ENCODE data around the gene DIRAS1.
"Not testable (repeated sequence)": the region's sequence is repeated elsewhere in the genome, so short reads cannot be mapped to it uniquely, and the experiment has no call there.

The DIRAS1 gene

DNA sequence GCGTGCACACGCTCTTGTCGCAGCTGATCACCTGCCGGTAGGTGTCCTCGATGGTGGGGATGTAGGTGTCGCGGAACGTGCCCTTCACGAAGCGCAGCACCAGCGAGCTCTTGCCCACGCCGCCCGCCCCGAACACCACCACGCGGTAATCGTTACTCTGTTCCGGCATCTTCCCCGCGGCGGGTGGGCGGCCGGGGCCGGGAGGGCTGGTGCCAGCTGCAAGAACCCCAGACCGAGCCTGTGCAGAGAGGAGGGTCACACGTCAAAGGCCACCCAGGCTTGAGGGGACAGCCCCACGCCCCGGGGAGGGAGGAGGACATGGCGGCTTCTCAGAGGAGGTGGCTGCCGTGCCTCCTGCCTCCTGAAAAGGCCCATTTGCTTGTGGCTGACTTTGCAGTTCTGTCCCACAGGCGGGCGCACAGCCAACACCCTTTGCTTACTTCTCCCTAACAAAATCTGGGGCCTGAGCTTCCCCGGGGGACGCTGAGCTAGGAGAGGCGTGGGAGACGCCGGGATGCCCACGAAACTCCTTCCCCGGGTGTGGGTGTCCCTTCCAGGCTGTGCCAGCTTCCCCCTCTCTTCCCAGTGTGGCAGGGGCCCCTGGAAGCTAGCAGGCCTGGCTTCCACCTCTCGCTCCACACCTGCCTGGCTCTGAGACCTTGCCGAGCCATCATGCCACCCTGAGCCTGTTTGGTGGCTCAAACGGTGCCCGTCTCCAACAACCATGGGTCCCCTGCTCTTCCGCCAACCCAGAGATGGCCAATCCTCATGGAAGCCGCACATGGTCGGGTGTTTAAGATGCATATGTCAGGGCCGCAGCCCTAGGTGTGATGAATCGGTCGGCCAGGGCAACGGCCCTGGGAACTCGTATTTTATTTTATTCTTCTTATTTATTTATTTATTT, 3.3 kb downstream of the DIRAS1 start:
- intact Hi-C loops (cut with DNase I) = no loop called here
- DNase-seq = peak in 2 of 42 donors; percentile 35 to 44

DNA sequence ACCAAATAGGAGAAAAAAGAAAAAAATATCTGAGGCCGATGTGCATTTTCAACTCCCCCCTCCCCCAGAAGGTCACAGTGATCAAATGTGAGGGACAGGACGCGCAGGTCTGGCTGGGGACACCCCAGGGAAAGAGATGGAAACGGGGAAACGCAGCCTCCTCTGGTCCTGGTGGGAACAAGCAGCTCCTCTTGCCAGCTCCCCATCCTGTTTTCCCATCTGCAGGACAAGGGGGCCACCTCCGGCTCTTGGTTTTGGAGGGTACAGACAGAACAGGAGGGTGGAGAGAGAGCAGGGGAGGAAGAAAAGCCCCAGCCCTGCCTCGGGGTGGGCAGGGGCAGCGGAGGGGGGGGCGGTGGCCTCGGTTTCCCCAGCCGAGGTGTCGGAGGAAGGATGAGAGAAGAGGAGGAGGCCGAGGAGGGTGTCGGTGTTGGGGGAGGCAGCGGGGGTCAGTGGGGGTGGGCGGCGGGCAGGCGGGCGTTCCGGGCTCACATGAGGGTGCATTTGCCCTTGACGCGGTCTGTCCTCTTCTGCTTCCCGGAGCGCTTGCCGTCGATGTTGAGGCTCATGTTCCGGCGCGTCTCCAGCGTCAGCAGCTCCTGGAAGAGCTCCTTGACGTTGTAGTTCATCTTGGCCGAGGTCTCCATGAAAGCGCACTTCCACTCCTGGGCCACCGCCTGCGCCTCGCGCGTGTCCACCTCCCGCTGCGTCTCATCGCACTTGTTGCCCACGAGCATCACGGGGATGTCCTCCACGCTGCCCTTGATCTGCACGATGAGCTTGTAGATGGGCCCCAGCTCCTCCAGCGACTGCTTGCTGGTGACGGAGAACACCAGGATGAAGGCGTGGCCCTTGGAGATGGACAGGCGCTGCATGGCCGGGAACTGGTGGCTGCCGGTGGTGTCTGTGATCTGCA, 4.2 kb downstream of the DIRAS1 start:
- intact Hi-C loops (cut with DNase I) = no loop called here
- no peak for DNase-seq

DNA sequence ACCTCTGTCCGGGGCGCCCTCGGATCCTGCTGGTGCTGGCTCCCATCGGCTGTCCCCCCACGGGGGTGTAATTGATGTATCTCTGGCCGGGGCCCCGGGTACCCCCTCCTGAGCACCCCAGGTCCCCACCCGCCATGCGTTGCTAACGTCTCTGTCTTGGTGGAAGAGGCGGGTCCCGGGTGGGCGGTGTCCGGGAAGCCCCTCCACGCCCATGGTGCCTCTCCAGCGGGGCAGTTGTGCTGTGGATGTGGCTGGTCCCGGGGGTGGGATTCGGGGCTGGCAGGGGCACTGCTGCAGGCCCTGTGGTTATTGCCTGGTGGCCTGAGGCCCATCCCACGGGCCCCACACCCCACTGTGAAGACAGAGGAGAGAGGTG, 4.9 kb downstream of the DIRAS1 start:
- intact Hi-C loops (cut with DNase I) = no loop called here

DNA sequence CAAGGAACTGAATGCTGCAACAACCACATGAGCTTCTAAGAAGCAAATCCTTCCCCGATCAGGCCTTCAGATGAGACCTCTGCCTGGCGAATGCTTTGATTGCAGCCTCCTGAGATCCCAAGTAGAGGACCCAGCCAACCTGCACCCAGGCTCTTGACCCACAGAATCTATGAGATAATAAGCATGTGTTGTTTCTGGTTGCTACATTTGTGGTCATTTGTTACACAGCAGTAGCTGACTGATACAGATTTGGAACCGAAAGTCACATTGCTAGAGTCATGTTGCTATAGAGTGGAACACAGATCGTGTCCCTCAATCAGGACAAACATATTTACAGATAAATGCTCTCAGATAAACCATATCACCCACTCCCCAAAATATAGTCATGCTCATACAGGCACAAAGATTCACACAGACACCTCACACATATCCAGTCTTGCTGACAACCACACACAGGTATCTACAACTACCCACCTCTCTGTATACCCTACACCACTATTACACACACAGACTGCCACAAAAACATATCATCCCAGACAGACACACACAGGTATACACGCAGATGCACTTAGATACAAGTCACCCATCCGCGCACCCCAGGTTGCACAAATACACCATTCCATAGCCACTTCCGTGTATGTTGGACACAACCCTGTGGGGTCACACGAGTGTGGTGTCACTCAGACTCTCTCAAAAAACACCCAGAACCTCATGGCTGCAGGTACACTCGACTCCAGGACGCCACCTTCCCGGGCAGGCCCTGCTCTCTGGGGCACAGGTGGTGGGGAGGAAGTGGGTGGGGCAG, 5.5 kb downstream of the DIRAS1 start:
- no peak for DNase-seq
- intact Hi-C loops (cut with DNase I) = no loop called here

More for the DNA sequence above, 4.9 kb downstream of the DIRAS1 start:
- no peak for DNase-seq

DNA sequence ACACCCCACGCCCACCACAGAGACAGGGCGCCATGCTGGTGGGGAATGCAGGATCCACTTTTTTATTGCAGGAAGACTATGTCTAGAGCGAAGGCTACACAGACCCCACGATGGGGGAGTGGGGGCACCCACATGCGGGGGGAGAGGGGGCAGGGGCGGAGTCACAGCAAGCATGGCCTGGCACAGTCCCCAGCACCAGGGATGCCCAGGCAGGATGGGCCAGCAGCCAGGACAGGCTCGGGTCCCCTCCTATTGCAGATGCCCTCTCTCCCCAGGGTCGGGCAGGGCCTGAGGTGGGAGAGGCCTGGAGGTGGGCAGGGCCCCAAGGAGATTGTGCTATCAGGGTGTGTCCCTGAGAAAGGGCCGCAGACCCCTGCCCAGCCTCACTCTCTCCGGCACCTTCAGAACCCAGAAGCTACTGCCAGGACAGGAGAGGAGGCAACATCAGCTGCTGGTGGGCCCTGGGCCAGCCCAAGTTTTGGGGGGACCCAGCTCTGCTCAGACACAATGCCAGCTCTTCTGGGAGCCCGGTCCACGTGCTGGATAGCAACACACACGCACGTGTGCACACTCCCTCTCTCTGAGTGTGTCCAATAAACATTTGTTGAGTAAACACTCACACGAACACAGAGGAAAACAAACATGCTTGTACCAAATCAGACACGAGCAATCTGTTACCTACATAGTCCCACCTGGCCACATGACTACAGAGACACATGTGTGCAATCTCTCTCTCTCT, 6.5 kb downstream of the DIRAS1 start:
- no peak for DNase-seq
- intact Hi-C loops (cut with DNase I) = no loop called here

DNA sequence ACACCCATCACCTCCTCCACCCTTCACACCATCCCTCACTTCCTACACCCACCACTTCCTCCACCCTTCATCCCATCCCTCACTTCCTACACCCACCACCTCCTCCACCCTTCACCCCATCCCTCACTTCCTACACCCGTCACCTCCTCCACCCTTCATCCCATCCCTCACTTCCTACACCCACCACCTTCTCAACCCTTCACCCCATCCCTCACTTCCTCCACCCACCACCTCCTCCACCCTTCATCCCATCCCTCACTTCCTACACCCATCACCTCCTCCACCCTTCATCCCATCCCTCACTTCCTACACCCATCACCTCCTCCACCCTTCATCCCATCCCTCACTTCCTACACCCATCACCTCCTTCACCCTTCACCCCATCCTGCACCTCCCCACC, 7.1 kb downstream of the DIRAS1 start:
- intact Hi-C loops (cut with DNase I); DNase-seq: not testable (repeated sequence)

DNA sequence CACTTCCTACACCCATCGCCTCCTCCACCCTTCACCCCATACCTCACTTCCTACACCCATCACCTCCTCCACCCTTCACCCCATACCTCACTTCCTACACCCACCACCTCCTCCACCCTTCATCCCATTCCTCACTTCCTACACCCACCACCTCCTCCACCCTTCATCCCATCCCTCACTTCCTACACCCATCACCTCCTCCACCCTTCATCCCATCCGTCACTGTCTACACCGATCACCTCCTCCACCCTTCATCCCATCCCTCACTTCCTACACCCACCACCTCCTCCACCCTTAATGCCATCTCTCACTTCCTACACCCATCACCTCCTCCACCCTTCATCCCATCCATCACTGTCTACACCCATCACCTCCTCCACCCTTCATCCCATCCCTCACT, 8.0 kb downstream of the DIRAS1 start:
- DNase-seq; intact Hi-C loops (cut with DNase I): not testable (repeated sequence)

DNA sequence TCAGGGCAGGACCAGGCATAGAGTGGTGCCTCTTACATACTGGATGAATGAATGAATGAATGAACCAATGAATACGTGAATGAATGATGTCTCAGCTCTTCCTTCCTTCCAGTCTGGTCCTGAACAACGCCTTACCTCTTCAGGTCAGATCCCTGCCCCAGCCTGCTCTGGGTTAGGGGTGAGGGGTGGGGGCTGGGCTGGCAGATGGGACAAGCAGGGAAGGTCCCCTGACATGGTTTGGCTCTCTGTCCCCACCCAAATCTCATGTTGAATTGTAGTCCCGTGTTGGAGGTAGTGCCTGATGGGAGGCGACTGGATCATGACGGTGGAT, 9.3 kb downstream of the DIRAS1 start:
- intact Hi-C loops (cut with DNase I) = no loop called here
- no peak for DNase-seq

DNA sequence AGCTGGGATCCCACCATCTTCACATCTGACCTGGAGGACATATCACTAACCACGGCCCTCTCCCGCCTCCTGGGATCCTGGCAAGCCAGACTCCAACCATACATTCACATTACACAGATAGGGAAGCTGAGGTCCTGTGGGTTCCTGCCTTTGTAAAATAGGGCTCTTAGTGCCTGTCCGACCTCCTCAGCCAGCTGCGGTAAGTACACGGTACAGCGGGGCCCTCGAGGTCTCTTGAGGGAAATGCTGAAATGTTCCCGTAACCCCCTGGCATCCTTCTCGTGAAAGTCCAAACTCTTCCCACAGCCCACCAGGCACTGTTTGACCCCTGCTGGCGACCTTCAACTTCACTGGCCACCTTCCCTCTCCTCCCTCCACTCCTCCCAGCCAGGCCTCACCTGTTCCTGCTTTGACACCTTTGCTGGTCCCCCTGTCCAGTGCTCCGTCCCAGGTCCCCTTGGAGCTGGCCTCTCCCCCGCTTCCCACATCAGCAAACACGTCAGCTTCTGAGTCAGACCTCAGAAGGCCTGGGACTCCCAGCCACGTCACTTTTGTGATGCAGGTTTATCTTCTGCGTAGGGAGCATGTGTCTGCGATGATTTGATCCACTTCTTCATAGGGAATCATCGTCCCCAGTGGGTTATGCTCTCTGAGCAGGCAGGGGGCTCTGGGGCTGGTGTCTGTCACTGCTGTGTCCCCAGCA, 9.8 kb downstream of the DIRAS1 start:
- intact Hi-C loops (cut with DNase I) = no loop called here
- DNase-seq = peak in 1 of 42 donors; percentile 32

DNA sequence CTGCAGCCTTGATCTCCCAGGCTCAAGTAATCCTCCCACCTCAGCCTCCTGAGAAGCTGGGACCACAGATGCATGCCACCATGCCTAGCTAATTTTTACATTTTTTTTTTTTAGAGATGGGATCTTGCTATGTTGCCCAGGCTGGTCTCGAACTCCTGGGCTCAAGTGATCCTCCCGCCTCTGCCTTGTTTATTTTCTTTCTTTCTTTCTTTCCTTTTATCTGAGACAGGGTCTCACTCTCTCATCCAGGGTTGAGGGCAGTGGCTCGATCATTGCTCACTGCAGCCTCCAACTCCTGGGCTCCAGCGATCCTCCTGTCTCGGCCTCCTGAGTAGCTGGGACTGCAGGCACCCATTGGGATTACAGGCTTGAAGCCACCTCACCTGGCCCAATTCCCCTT, 14.9 kb downstream of the DIRAS1 start:
- intact Hi-C loops (cut with DNase I) = loop anchor here (10.0 kb wide), 1 partner anchor 61 kb away; no protein-coding TSS in a partner anchor
- no peak for DNase-seq

DNA sequence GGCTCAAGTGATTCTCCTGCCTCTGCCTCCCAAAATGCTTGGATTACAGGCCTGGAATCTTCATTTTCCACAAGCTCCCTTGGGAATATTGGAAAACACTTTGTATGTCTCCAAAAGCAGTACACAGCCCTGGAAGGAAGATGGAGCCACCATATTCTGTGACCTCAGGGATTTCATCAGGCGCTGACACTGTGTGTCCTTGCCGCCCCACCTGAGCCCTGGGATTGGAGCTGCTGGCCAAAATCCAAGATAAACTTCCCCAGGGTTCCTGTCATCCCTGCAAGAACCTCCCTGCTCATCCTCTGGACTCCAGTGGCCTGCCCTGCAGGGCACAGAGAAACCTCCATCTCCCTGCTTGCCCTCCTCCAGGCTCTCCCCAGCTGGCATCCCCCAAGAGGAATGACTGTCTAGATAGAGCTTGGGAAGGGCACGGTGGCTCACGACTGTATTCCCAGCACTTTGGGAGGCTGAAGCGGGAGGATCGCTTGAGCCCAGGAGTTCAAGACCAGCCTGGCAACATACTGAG, 17.4 kb downstream of the DIRAS1 start:
- no peak for DNase-seq
- intact Hi-C loops (cut with DNase I) = loop anchor here (5.0 to 10.0 kb wide), 2 partner anchors 39 to 59 kb away; partner anchors contain the start of gene SLC39A3

DNA sequence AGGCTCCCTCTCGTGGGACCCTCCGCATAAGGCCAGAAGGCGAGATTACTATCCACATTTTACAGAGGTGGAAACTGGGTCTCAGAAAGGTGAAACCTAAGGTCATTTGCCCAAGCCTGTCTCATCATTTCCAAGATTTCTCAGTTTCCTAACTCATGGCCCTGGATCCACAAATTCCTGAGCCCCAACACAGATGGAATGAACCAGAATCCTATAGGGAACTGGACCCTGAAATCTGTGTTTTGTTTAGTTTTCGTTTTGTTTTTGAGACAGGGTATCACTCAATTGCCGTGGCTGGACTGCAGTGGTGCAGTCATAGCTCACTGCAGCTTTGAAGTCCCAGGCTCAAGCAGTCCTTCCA, 18.1 kb downstream of the DIRAS1 start:
- intact Hi-C loops (cut with DNase I) = loop anchor here (5.0 to 10.0 kb wide), 2 partner anchors 39 to 58 kb away; partner anchors contain the start of gene SLC39A3
- no peak for DNase-seq

DNA sequence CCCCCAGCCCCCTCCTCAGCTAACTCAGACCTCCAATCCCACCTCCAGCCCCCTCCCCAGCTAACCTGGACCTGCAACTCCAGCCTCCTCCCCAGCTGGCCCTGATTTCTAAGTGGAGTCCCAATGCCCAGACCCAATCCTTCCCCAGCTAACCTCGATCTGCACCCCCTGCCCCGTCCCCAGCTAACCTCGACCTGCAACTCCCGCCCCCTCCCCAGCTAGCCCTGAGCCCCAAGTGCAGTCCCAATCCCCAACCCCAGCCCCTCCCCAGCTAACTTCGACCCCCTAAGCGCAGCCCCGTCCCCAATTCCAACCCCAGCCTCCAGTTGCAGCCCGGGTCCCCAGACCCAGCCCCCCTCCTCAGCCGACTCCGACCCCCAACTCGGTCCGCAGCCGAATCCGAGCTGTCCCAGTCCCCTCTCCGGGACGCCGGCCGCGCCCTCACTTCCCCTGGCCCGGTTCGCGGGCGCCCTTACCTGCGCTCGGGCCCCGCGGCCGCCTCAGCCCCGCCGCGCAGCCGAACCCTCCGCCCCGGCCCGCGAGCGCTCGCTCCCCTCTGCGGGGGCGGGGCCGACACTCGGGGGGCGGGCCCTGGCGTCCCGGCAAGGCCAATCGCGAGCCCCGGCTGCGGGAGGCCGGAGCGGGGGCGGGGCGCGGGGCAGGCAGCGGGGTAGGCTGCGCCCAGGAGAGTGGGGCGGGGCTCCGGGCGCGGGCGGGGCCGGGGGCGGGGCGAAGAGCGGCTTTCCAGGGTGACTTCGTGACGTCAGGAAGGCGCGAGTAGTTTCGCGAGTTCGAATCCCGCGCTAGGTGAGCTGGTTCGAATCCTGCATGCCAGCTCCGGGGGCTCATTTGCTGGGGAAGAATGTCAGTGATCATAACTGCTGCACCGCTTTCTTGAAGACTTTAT, 18.7 kb downstream of the DIRAS1 start, which contains the start of gene GNG7:
TSS of gene GNG7 (minus strand) at position 525 of the 907 bp plus-strand sequence. CDS start 182,006 bp downstream, outside the sequence.
- DNase-seq = peak; percentile 86 to 100 (median 97)
- intact Hi-C loops (cut with DNase I) = loop anchor here (5.0 to 10.0 kb wide), 2 partner anchors 40 to 58 kb away; partner anchors contain the start of gene SLC39A3

DNA sequence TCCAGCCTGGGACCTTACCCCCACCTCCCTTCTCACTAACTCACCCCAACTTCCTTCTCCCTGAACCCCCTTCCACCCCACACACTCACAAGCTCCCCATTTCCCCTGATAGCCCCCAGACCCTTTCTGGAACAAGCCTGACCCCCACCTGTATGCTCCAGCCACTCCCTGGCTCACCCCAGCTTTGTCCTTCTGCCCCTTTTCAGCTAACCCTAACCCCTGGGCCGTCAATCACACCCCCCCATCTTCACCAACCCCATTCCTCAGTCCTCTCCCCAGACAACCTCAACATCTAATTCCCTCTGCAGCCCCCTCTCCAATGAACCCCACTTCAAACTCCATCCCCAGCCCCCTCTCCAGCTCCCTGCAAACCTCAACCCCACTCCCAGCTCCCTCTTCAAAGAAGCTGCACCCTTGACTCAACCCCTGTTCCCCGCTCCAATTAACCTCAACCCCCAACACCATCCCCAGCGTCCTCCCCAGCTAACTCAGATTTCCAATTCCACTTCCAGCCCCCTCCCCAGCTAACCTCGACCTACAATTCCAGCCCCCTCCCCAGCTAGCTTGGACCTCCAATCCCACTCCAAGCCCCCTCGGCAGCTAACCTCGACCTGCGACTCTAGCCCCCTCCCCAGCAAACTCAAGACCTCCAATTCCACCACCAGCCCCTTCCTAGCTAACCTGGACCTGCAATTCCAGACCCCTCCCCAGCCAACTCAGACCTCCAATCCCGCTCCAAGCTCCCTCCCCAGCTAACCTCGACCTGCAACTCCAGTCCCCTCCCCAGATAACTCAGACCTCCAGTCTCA, 19.6 kb downstream of the DIRAS1 start:
- DNase-seq = no peak
- intact Hi-C loops (cut with DNase I) = loop anchor here (5.0 to 10.0 kb wide), 2 partner anchors 41 to 57 kb away; partner anchors contain the start of gene SLC39A3

DNA sequence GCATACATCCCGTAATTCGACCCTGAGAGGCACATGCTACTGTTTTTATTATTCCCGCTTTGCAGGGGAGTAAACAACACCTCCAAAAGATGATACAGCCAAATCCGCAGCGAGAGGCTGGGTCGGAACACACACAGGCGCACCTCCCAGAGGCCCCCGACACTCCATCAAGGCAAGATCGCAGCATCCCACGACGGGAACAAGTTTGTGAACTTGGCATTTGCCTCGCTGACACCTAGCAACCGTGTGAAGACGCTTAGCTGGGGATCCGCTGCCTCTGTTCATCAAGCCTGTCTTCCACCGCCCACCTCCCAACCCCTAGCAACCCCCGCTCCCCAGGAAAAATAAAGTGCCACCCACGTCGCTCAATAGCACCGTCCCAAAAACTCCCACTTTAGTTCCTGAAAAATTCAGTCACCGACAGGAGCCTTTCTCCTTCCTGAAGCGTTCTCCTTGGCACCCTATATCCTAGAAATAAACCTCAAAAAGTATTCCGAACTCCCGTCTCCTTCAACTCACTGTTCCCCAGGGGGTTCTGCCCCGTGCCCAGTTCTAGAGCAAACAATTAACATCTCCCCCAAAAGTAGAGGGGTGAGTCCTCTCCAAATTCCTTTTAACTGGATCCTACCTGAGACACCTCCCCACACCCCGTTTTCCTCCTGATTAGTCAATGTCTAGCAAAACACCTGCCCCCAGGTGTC, 20.4 kb downstream of the DIRAS1 start:
- intact Hi-C loops (cut with DNase I) = loop anchor here (5.0 to 10.0 kb wide), 2 partner anchors 41 to 56 kb away; partner anchors contain the start of gene SLC39A3
- DNase-seq = peak; percentile 53 to 96 (median 83)
